ENCODE results near the gene KPNB1.

KPNB1 gene

DNA sequence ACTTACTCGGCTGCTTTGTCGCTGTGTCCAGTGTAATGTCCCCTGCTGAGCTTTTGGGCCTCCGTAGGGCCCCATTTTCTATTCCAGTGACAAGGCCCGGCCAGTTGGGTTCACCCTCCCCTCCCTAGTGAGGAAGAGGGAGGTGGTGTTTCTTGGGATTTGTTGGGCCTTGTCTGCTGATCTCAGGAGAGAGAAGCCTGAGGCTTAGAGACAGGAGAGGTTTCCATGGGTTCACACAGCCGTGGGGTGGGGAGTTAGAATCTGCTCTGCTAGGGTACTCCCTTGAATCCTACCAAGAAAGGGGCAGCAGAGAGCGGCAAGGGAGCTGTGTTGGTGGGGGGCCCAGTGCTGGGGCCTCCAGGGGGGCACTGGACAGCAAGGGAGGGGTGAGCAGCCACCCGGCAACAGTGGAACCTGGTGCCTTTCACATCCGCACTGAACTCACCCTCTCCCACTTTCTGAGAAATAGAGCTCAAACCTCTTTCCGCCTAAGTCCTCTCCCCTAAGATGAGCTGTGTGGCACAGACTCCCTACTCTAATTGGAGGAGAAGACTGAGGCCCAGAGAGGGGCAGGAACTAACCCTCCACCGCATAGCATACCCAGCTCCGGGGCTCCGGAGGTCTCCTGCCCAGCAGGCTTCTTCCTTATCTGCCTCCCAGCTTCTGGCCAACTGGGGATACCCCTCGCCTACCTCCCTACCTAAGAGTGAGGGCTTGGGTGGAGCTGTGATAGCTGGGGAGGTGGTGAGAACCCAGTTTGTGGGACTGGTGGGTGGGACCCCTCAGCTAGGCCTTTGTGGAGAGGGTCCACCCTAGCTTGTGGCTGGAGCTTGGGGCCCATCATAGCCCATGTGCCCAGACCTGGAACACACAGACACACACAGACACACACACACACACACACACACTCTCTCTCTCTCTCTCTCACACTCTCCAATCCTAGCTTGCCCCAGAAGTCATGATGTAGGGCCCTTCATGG is 51.0 kb downstream of the KPNB1 start:
- 98% methylated on average over 5 of the region's 13 CpGs for WGBS (ENCODE audit: insufficient coverage)
- H3K4me3 ChIP-seq (ENCODE audit: control insufficient read depth in 1 of 7, extremely low read depth in 1 of 7, insufficient read depth in 4 of 7, low read depth in 2 of 7, low read length in 6 of 7), result no peak overlapping the region
- H3K36me3 ChIP-seq (ENCODE audit: control insufficient read depth in 4 of 4, insufficient read depth in 4 of 4, low read length in 3 of 4), result peaks cover 0 to 13% (median 4%) of the 10 kb centered on the region in 4 experiments
- no peaks in the 10 kb centered on the region for H3K27me3 ChIP-seq (replicated peaks in 2 of 5; ENCODE audit: control insufficient read depth in 4 of 5, insufficient read depth in 5 of 5, low read length in 4 of 5)
- ChIA-PET CTCF (interaction anchor here (0.5 to 8.7 kb wide), 8 partner anchors 10 to 361 kb away, joined by 3 to 118 read pairs (median 7); partner anchors contain the start of gene TBX21), POLR2A (no interaction called here)
- H3K4me1 ChIP-seq (ENCODE audit: control extremely low read depth in 1 of 4, control insufficient read depth in 4 of 4, insufficient read depth in 4 of 4, low read length in 3 of 4), result peaks cover 5 to 62% (median 51%) of the 10 kb centered on the region in 4 experiments
- no peaks in the 10 kb centered on the region for H3K9me3 ChIP-seq (ENCODE audit: control extremely low read depth in 1 of 5, control insufficient read depth in 4 of 5, insufficient read depth in 2 of 5, low read depth in 1 of 5, low read length in 4 of 5)
- no peak overlapping the region for H3K27ac ChIP-seq (ENCODE audit: insufficient read depth in 1 of 2, low read depth in 1 of 2, low read length in 2 of 2, poor library complexity in 1 of 2, severe bottlenecking in 2 of 2)
- DNase-seq, result no peak

DNA sequence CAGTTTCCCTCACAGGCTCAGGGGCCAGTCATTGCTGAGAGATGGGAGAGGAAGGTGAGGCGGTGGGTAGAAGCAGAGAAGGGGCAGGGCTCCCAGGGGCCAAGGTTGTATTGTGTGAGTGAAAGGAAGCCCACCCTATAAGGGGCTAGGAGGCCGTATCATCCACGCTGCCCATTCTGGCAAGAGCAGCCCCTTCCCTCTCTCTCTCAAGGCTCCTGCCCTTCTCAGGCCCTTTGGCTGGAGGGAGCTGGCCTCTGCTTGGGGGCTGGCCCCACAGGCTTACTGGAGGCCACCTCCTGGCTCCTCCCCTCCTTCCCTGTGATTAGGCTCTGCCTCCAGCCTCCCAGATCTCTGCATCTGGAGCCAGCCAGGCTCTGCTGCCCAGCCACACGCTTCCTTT is 51.9 kb downstream of the KPNB1 start:
- H3K4me3 ChIP-seq (ENCODE audit: control insufficient read depth in 1 of 7, extremely low read depth in 1 of 7, insufficient read depth in 4 of 7, low read depth in 2 of 7, low read length in 6 of 7), result no peak overlapping the region
- POLR2A ChIA-PET, result no interaction called here
- WGBS (ENCODE audit: insufficient coverage), result 100% methylated on average over 2 of the region's 4 CpGs
- H3K9me3 ChIP-seq (ENCODE audit: control extremely low read depth in 1 of 5, control insufficient read depth in 4 of 5, insufficient read depth in 2 of 5, low read depth in 1 of 5, low read length in 4 of 5), result no peaks in the 10 kb centered on the region
- no peak overlapping the region for H3K27ac ChIP-seq (ENCODE audit: insufficient read depth in 1 of 2, low read depth in 1 of 2, low read length in 2 of 2, poor library complexity in 1 of 2, severe bottlenecking in 2 of 2)
- peaks cover 5 to 62% (median 51%) of the 10 kb centered on the region in 4 experiments for H3K4me1 ChIP-seq (ENCODE audit: control extremely low read depth in 1 of 4, control insufficient read depth in 4 of 4, insufficient read depth in 4 of 4, low read length in 3 of 4)
- no peaks in the 10 kb centered on the region for H3K27me3 ChIP-seq (replicated peaks in 2 of 5; ENCODE audit: control insufficient read depth in 4 of 5, insufficient read depth in 5 of 5, low read length in 4 of 5)
- peaks cover 0 to 13% (median 4%) of the 10 kb centered on the region in 4 experiments for H3K36me3 ChIP-seq (ENCODE audit: control insufficient read depth in 4 of 4, insufficient read depth in 4 of 4, low read length in 3 of 4)
- CTCF ChIA-PET, result interaction anchor here (0.6 to 8.7 kb wide), 7 partner anchors 11 to 41 kb away, joined by 3 to 118 read pairs (median 9); partner anchors contain the start of gene TBX21
- DNase-seq, result no peak

DNA sequence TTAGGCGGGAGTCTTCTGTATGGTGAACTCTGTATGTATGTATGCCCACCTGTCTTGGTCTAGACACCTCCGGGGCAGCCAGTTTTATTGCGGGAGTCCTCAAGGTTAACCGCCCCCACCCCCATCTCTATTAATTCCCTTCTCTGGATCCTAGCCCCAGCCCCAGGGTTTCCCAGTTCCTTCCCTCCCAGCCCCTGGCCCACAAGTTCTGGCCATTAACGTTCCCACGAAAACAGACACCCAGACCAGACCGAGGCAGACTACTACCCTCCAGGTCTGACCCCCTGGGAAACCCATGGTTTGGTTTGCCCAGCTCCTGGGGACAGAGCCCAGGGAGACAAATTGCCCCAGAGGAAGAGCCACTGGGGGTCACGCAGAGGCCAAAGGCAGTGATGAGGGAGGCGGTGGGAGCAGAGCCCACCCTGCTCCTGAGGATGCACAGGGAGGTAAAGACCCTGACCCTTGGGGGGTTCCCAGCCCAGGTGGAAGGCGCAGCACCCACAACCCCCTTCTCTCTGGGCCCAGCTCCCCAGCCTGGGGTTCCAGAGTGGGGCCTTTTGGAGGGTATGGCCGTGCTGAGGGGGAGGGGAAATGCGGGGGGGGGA is 52.8 kb downstream of the KPNB1 start:
- Histone ChIP-seq H3K36me3 (ENCODE audit: control insufficient read depth in 4 of 4, insufficient read depth in 4 of 4, low read length in 3 of 4) (peaks cover 0 to 7% (median 2%) of the 10 kb centered on the region in 4 experiments), H3K4me1 (ENCODE audit: control extremely low read depth in 1 of 4, control insufficient read depth in 4 of 4, insufficient read depth in 4 of 4, low read length in 3 of 4) (peaks cover 5 to 67% (median 56%) of the 10 kb centered on the region in 4 experiments)
- CTCF ChIA-PET, result interaction anchor here (7.7 to 8.7 kb wide), 2 partner anchors 12 to 40 kb away, joined by 102 to 118 read pairs; no protein-coding TSS in a partner anchor

DNA sequence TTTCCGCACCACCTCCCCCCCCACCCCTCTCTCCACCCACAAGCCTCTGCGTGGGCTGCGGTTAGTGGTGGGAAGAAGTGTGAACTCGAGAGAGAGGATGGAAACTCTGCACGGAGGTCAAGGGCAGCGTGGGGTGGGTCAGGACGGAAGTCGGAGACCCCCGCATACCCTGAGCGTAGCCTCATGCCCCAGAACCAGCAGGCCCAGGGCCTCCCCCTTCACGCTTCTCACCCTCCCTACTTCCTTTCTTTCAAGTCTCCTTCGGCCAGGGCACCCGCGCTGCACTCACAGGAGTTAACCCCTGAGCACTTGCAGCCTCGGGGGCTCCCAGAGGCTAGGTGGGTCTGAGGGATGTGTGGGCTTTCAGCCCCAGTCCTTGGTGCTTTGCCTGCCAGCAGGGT is 53.5 kb downstream of the KPNB1 start:
- ChIA-PET CTCF (interaction anchor here (1.0 to 5.0 kb wide), 3 partner anchors 13 to 27 kb away, joined by 4 to 21 read pairs (median 5); no protein-coding TSS in a partner anchor), POLR2A (interaction anchor here (0.6 to 1.2 kb wide), 2 partner anchors 8 to 16 kb away, joined by 4 to 5 read pairs; no protein-coding TSS in a partner anchor)
- H3K4me1 ChIP-seq (ENCODE audit: control extremely low read depth in 1 of 4, control insufficient read depth in 4 of 4, insufficient read depth in 4 of 4, low read length in 3 of 4), result peaks cover 5 to 70% (median 59%) of the 10 kb centered on the region in 4 experiments
- H3K9me3 ChIP-seq (ENCODE audit: control extremely low read depth in 1 of 5, control insufficient read depth in 4 of 5, insufficient read depth in 2 of 5, low read depth in 1 of 5, low read length in 4 of 5), result no peaks in the 10 kb centered on the region
- WGBS (ENCODE audit: insufficient coverage), result 0% methylated on average over 8 of the region's 15 CpGs
- peaks cover 0 to 7% (median 2%) of the 10 kb centered on the region in 4 experiments for H3K36me3 ChIP-seq (ENCODE audit: control insufficient read depth in 4 of 4, insufficient read depth in 4 of 4, low read length in 3 of 4)
- H3K4me3 ChIP-seq (ENCODE audit: control insufficient read depth in 1 of 7, extremely low read depth in 1 of 7, insufficient read depth in 4 of 7, low read depth in 2 of 7, low read length in 6 of 7), result peak overlapping the region in 3 of 7 experiments; percentile 14 to 29 (median 20)
- DNase-seq, result peak in 2 of 3 donors; percentile 49 to 63
- H3K27me3 ChIP-seq (replicated peaks in 2 of 5; ENCODE audit: control insufficient read depth in 4 of 5, insufficient read depth in 5 of 5, low read length in 4 of 5), result no peaks in the 10 kb centered on the region
- H3K27ac ChIP-seq (ENCODE audit: insufficient read depth in 1 of 2, low read depth in 1 of 2, low read length in 2 of 2, poor library complexity in 1 of 2, severe bottlenecking in 2 of 2), result no peak overlapping the region

More for the DNA sequence above, 52.8 kb downstream of the KPNB1 start:
- H3K4me3 ChIP-seq (ENCODE audit: control insufficient read depth in 1 of 7, extremely low read depth in 1 of 7, insufficient read depth in 4 of 7, low read depth in 2 of 7, low read length in 6 of 7), result peak overlapping the region in 1 of 7 experiments; percentile 24
- DNase-seq, result no peak
- no peaks in the 10 kb centered on the region for H3K27me3 ChIP-seq (replicated peaks in 2 of 5; ENCODE audit: control insufficient read depth in 4 of 5, insufficient read depth in 5 of 5, low read length in 4 of 5)
- H3K9me3 ChIP-seq (ENCODE audit: control extremely low read depth in 1 of 5, control insufficient read depth in 4 of 5, insufficient read depth in 2 of 5, low read depth in 1 of 5, low read length in 4 of 5), result no peaks in the 10 kb centered on the region
- POLR2A ChIA-PET, result no interaction called here
- H3K27ac ChIP-seq (ENCODE audit: insufficient read depth in 1 of 2, low read depth in 1 of 2, low read length in 2 of 2, poor library complexity in 1 of 2, severe bottlenecking in 2 of 2), result no peak overlapping the region
- 68% methylated on average over 9 of the region's 12 CpGs for WGBS (ENCODE audit: insufficient coverage)

DNA sequence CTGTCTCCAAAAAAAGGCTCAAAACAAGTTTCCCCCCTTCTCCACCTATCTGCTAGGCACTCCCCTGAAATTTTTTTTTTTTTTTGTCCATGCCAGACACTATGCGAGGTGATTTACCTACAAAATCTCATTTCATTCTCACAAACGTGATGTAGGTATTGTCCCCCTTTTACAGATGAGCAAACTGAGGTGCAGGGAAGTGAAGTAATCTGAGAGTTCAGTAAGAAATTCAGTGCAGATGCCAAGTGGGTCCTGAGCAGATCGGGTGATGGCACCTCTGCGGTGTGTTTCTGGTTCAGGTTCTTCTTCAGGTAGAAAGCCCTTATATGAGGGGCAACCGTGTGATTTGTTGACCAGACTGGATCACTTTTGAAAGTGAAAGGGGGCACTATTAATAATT is 54.0 kb downstream of the KPNB1 start:
- Histone ChIP-seq H3K4me3 (ENCODE audit: control insufficient read depth in 1 of 7, extremely low read depth in 1 of 7, insufficient read depth in 4 of 7, low read depth in 2 of 7, low read length in 6 of 7) (peak overlapping the region in 2 of 7 experiments; percentile 14 to 34), H3K4me1 (ENCODE audit: control extremely low read depth in 1 of 4, control insufficient read depth in 4 of 4, insufficient read depth in 4 of 4, low read length in 3 of 4) (peaks cover 5 to 66% (median 59%) of the 10 kb centered on the region in 4 experiments), H3K27me3 (replicated peaks in 2 of 5; ENCODE audit: control insufficient read depth in 4 of 5, insufficient read depth in 5 of 5, low read length in 4 of 5) (no peaks in the 10 kb centered on the region), H3K36me3 (ENCODE audit: control insufficient read depth in 4 of 4, insufficient read depth in 4 of 4, low read length in 3 of 4) (peaks cover 0 to 7% (median 1%) of the 10 kb centered on the region in 4 experiments), H3K27ac (ENCODE audit: insufficient read depth in 1 of 2, low read depth in 1 of 2, low read length in 2 of 2, poor library complexity in 1 of 2, severe bottlenecking in 2 of 2) (no peak overlapping the region), H3K9me3 (ENCODE audit: control extremely low read depth in 1 of 5, control insufficient read depth in 4 of 5, insufficient read depth in 2 of 5, low read depth in 1 of 5, low read length in 4 of 5) (no peaks in the 10 kb centered on the region)
- DNase-seq, result no peak
- 92% methylated on average over 4 of the region's 5 CpGs for WGBS (ENCODE audit: insufficient coverage)
- ChIA-PET CTCF (interaction anchor here (0.9 to 5.0 kb wide), 4 partner anchors 9 to 26 kb away, joined by 3 to 21 read pairs (median 4); partner anchors contain the start of gene TBKBP1), POLR2A (interaction anchor here (0.6 to 1.2 kb wide), 3 partner anchors 8 to 51 kb away, joined by 3 to 5 read pairs (median 4); no protein-coding TSS in a partner anchor)

DNA sequence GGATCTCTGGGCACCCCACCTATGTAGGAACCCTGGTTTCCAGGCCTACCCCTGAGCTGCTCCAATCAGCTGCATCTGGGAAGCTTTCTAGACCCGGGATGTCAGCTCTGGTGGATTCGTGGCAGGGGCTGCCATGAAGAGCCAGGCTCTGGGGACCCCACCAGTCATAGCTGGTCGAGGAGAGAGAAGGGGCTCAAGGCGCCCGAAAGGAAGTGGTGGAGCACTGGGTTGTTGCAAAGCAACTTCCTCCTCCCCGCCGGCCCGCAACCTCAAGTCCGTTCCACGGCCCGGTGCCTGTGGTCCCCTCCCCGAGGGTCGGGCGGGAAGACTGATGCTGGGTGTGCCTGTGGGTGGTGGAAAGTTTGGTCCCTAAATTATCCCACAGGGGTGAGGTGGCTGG is 54.4 kb downstream of the KPNB1 start:
- no peaks in the 10 kb centered on the region for H3K9me3 ChIP-seq (ENCODE audit: control extremely low read depth in 1 of 5, control insufficient read depth in 4 of 5, insufficient read depth in 2 of 5, low read depth in 1 of 5, low read length in 4 of 5)
- H3K27me3 ChIP-seq (replicated peaks in 2 of 5; ENCODE audit: control insufficient read depth in 4 of 5, insufficient read depth in 5 of 5, low read length in 4 of 5), result no peaks in the 10 kb centered on the region
- no peak overlapping the region for H3K27ac ChIP-seq (ENCODE audit: insufficient read depth in 1 of 2, low read depth in 1 of 2, low read length in 2 of 2, poor library complexity in 1 of 2, severe bottlenecking in 2 of 2)
- H3K4me3 ChIP-seq (ENCODE audit: control insufficient read depth in 1 of 7, extremely low read depth in 1 of 7, insufficient read depth in 4 of 7, low read depth in 2 of 7, low read length in 6 of 7), result peak overlapping the region in 4 of 7 experiments; percentile 6 to 42 (median 26)
- DNase-seq, result peak in 2 of 3 donors; percentile 49 to 68
- ChIA-PET CTCF (interaction anchor here (0.9 to 5.0 kb wide), 6 partner anchors 10 to 29 kb away, joined by 3 to 21 read pairs (median 4); partner anchors contain the start of genes TBKBP1 and TBX21), POLR2A (interaction anchor here (0.6 to 1.2 kb wide), 2 partner anchors 9 to 50 kb away, joined by 3 to 5 read pairs; no protein-coding TSS in a partner anchor)
- H3K4me1 ChIP-seq (ENCODE audit: control extremely low read depth in 1 of 4, control insufficient read depth in 4 of 4, insufficient read depth in 4 of 4, low read length in 3 of 4), result peaks cover 5 to 65% (median 59%) of the 10 kb centered on the region in 4 experiments
- 0% methylated on average over 10 of the region's 14 CpGs for WGBS (ENCODE audit: insufficient coverage)
- H3K36me3 ChIP-seq (ENCODE audit: control insufficient read depth in 4 of 4, insufficient read depth in 4 of 4, low read length in 3 of 4), result peaks cover 0 to 7% (median 1%) of the 10 kb centered on the region in 4 experiments

Data from common myeloid progenitor, CD34-positive (primary cell).